NCI-H748 treated with DMSO at 0.1 percent for 48 hours (cell line): Measurements from ENCODE around the gene THUMPD2.
A peak's percentile ranks its signal among the peaks of the same experiment; 100 is the strongest.
"Not testable (repeated sequence)": the region's sequence is repeated elsewhere in the genome, so short reads cannot be mapped to it uniquely, and the experiment has no call there.

Source experiments
- DNase-seq: peaks from one replicate; lab custom pipeline; 2025; lab: John Stamatoyannopoulos, UW

Gene THUMPD2

GRCh38 chr2:39778775-39779340, at the start of gene THUMPD2:
Gene THUMPD2 (minus strand): TSS chr2:39779258. CDS start chr2:39779239, 19 bp downstream.
- DNase-seq: peak; percentile 9

GRCh38 chr2:39821871-39822270, 42.8 kb upstream of the THUMPD2 start:
- no peak for DNase-seq

GRCh38 chr2:39816845-39817244, 37.8 kb upstream of the THUMPD2 start:
- no peak for DNase-seq

- DNase-seq: no peak
Measured at GRCh38 chr2:39816428-39816827, 37.4 kb upstream of the THUMPD2 start.

DNA sequence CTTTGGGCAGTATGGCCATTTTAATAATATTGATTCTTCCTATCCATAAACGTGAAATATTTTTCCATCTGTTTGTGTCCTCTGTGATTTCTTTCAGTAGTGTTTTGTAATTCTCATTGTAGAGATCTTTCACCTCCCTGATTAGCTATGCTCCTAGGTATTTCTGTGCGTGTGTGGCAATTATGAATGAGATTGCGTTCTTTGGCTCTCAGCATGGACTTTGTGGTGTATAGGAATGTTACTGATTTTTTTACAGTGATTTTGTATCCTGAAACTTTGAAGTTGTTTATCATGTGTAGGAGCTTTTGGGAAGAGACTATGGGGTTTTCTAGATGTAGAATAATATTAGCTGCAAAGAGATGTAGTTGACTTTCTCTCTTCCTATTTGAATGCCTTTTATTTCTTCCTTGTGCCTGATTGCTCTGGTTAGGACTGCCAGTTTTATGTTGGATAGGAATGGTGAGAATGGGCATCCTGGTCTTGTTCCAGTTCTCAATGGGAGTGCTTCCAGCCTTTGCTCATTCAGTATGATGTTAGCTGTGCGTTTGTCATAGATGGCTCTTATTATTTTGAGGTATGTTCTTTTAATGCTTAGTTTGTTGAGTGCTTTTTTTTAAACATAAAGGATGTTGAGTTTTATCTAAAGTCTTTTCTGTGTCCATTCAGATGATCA, 27.0 kb upstream of the THUMPD2 start:
- no peak for DNase-seq

- no peak for DNase-seq
Measured at GRCh38 chr2:39803839-39804238, 24.8 kb upstream of the THUMPD2 start.

GRCh38 chr2:39800752-39801151, 21.7 kb upstream of the THUMPD2 start:
- DNase-seq: no peak

- no peak for DNase-seq
Measured at GRCh38 chr2:39796134-39796533, 17.1 kb upstream of the THUMPD2 start.

DNA sequence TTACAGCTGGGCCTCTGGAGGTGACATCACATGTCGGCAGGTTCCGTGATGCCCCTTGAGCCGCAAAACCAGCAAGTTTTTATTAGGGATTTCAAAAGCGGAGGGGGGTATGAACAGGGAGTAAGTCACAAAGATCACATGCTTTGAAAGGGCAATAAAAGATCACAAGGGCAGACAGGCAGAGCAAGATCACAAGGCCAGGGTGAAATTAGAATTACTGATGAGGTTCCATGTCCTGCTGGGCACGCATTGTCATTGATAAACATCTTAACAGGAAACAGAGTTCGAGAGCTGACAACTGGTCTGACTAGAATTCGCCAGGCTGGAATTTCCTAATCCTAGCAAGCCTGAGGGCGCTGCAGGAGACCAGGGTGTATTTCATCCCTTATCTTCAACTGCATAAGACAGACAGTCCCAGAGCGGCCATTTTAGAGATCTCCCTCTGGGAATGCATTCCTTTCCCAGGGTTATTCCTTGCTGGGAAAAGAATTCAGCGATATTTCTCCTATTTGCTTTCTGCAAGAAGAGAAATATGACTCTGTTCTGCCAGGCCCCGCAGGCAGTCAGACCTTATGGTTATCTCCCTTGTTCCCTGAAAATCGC, 11.3 kb upstream of the THUMPD2 start:
- DNase-seq: not testable (repeated sequence)

DNA sequence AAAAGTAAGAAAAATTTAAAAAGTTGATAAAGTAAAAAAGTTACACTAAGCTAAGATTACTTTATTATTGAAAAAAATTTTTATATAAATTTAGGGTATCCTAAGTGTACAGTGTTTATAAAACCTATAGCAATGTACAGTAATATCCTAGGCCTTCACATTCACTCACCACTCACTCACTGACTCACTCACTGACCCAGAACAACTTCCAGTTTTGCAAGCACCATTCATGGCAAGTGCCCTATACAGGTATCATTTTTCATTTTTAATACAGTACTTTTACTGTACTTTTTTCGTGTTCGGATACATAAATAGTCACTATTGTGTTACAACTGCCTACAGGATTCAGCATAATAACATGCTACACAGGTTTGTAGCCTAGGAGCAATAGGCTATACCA, 8.9 kb upstream of the THUMPD2 start:
- no peak for DNase-seq

DNA sequence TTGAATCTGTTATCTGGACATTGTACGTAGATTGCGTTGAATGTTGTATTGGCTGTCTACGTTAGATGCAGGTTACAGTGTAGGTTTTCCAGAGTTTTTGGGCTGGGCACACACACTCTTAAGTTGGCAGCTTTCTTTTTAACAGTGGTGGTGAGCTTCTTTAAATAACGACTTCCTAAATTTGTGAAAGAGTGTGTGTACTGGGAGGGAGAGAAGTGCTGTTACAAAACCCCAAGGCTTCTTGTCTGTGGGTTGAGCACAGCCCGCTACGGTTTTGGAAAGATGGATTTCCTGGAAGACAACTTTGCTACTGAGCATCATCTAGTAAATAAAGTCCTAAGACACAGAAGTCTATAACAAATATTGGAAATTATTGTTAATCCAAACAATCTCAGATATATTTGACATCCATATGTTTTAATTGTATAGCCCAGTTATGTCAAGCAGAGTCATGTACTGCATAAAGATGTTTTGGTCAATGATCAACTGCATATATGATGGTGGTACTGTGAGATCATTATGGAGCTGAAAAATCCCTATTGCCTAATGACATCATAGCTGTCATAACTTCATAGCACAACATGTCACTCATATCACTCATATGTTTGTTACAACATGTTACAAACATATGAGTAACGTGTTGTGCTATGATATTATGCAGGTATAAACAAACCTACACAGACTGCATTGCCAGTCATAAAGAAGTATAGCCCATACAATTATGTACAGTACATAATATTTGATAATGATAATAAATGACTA, 7.9 kb upstream of the THUMPD2 start:
- no peak for DNase-seq

- no peak for DNase-seq
Measured at GRCh38 chr2:39782591-39782990, 3.5 kb upstream of the THUMPD2 start.

GRCh38 chr2:39781697-39782096, 2.6 kb upstream of the THUMPD2 start:
- no peak for DNase-seq

DNA sequence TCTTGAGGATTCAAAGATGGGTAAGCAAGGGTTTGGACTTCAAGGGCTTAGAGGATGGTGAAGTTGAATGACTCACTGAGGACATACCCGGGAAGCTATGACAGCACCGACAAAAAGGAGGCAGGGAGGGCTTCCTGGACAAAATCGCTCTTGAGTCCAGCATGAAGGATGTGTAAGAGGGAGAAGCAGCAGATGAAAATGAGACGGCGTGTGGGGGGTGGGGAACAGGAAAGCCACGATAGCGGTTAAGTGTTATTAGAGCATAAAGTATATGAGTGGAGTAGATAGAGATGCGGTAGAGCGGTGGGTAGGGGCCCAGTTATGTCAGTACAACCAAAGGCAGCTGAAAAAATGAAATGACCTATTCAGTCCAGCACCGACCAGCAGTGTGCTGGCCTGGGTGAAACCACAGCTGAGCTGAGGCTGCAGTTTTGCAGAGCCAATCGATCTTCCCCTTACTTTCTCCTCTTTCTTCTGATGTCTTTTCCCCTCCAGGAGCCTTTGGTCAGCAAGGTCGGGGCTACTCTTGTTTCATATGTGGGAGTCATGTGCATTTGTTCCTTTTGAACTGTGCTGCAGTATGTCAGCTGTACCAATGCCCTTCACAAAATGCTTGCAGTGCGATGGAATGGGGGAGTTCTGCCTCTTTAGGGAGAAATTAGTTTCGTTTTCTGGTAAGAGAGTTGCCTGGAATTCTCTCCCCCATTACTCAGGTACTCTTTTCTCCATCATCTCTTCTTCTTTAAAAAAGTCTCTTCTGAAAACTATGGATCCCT, 2.0 kb upstream of the THUMPD2 start:
- DNase-seq: no peak

- no peak for DNase-seq
Measured at GRCh38 chr2:39779927-39780326, 869 bp upstream of the THUMPD2 start.

DNA sequence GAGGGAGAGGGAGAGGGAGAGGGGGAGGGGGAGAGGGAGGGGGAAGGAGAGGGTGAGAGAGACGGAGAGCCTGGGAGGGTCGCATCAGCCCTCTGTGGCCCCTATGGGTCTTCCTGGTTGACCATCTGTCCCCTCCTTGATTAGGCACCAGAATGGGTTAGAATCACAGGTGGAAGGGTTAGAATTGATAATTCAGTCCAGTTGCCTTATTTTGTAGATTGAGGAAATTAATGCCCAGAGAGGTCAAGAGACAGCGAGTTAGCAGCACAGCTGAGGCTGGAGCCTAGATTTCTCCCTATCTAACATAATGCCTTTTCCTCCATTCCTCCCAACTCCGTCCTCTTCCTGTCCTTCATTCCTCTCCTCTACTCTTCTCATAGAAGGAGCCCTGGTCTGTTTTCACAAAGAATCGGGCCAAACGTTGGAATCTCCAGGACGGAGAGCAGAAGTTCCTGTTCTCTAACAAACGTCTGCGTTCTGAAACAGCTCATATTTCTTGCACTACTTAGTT, 338 bp upstream of the THUMPD2 start:
- no peak for DNase-seq

- DNase-seq: no peak
Measured at GRCh38 chr2:39778233-39778632, 825 bp downstream of the THUMPD2 start.

- DNase-seq: no peak
Measured at GRCh38 chr2:39772812-39773152, 6.3 kb downstream of the THUMPD2 start.

DNA sequence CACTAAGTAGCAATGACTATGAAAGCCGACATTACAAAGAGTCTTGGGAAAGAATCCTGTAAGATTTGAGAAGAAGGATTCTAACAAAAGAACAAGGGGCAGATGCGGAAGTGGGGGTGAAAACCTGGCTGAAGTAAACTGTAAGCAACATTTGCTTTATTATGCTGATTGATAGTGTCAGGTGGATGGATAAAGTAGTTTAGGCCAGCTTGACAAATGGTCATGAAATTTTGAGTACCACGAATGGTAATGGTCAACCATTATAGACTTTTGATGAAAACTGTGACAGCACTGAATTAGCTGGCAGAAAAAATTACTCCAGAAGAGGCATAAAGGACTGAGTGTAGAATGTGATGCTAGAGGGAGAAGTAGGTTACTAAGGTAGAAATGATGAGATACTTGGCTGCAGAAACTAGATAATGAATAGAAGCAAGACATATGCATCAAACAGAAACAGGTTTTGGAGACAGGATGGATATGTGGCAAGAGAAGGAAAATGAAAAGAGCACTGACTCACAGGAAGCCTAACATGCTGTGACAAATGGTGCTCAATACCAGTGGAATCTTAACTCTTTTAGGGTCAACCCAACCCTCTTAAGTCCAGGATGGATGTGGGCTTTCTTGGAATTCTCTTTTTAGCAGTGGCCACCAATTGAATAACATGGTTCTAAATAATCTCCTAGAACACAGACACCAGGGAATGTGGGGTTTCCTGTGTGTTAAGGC, 6.8 kb downstream of the THUMPD2 start:
- DNase-seq: no peak

DNA sequence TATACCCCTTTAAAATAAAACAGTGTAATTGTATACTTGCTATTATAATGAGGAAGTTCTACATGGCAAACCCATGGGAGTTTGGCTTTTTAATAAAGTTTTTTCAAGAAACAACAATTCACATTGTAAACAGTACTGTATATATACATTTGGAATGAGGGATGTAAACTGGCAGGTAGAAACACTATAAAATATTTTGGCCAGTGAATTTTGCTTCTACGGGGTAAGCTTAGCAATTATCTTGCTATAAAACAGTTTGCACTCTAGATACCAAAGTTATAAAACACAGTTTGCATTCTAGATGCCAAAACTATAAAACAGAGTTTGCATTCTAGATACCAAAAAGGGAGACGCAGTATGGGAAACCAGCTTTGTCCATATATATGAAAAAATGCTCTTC, 16.6 kb downstream of the THUMPD2 start:
- no peak for DNase-seq

DNA sequence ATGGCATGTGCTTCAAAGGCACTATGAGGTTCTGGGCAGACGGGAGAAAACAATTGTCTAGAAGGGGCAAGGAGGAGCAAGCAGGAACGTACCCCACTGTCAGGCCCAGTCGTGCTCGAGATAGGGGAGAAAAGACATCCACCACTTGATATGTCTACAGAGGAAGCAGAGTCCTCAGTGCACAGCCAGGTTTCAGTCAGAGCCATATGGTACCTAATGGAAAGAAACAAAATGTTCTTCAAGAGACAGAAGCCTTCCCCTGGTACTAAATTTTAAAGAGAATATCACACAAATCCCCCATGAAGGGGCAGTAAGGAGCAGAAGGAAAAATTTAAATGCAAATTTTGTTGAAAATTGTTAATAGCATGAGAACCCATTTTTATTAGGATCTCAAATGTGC, 21.9 kb downstream of the THUMPD2 start:
- DNase-seq: no peak
